Stimulated activated naive CD8-positive, alpha-beta T cell treated with anti-CD3 and anti-CD28 coated beads, Interleukin-15, amount 100 ng/mL, for 72 hours (primary cell): ENCODE results near the gene BMP8A.
"Not testable (repeated sequence)": the region's sequence is repeated elsewhere in the genome, so short reads cannot be mapped to it uniquely, and the experiment has no call there.

ENCODE experiments used
- ATAC-seq: fragments of 150-1000 bp; cut with Tn5 transposase; 2 replicates; pipeline ENCODE4 v1.10.0; 2021; ENCODE audit warnings: mild to moderate bottlenecking, moderate library complexity
- DNase-seq, 2 donors: peaks; one replicate each; pipeline ENCODE4 v3.0.0; 2021 to 2022
- H3K27ac Mint-ChIP-seq, 2 donors: one replicate each; pipeline ENCODE4 v1.8.0; 2022; ENCODE audit warnings: mild to moderate bottlenecking in 2 of 2, mixed read lengths in 2 of 2, moderate library complexity in 2 of 2
- H3K27me3 Mint-ChIP-seq: one replicate; pipeline ENCODE4 v1.8.0; 2022; ENCODE audit warnings: mixed read lengths
- H3K4me1 Mint-ChIP-seq: one replicate; pipeline ENCODE4 v1.8.0; 2022; ENCODE audit warnings: mild to moderate bottlenecking, mixed read lengths
- H3K4me3 Mint-ChIP-seq, 2 donors: one replicate each; pipeline ENCODE4 v1.8.0; 2022; ENCODE audit warnings: mild to moderate bottlenecking in 2 of 2, mixed read lengths in 2 of 2, moderate library complexity in 1 of 2
- H3K9me3 Mint-ChIP-seq, 2 donors: one replicate each; pipeline ENCODE4 v1.8.0; 2022; ENCODE audit warnings: mixed read lengths in 2 of 2

The BMP8A gene

GRCh38 chr1:39509360-39510009, 18.0 kb downstream of the BMP8A start:
- Mint-ChIP-seq H3K27me3 (peaks cover 36% of the 10 kb centered on the region), H3K27ac (peak overlapping the region in 1 of 2 donors; percentile 4), H3K4me1 (peaks cover 19% of the 10 kb centered on the region), H3K4me3 (peak overlapping the region; percentile 43 to 68), H3K9me3 (no peaks in the 10 kb centered on the region)
- ATAC-seq: peak; percentile 44
- DNase-seq: no peak

DNA sequence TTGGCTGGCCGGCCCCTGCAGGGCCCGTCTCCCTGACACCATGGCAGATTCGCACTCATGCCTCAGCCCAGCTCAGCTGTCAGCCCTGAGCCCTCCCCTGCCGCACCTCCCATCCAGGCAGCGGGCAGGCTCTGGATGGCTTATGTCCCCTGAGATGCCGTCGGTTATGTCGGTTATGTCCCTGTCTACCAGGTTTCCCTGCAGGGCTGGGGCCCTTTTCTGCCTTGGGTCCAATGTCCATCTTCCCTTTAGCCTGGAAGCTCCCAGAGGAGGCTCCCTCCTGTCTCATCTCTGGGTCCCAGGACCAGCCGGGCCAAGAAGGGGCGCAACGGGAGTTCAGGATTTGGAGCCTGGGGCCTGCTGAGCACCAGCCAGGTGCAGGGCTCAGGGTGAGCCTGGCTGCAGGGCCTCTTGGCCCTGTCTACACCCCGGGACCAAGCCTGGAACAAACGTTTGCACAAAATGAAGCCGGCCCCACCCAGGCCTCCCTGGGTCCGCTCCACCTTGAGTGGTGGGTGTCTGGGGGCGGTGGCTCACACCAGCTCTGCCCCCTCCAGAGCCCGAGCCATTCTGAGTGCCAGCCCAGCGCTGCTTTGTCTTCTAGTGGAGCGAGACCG, 19.2 kb downstream of the BMP8A start:
- H3K4me3 Mint-ChIP-seq: peak overlapping the region in 1 of 2 donors; percentile 12
- not testable (repeated sequence) for ATAC-seq, DNase-seq

GRCh38 chr1:39511477-39511876, 20.0 kb downstream of the BMP8A start:
- not testable (repeated sequence) for ATAC-seq, H3K9me3 Mint-ChIP-seq, DNase-seq, H3K4me3 Mint-ChIP-seq, H3K27ac Mint-ChIP-seq
- Mint-ChIP-seq H3K4me1 (peaks cover 25% of the 10 kb centered on the region), H3K27me3 (peaks cover 34% of the 10 kb centered on the region)

More for the DNA sequence above, 19.2 kb downstream of the BMP8A start:
- peaks cover 36% of the 10 kb centered on the region for H3K27me3 Mint-ChIP-seq
- H3K4me1 Mint-ChIP-seq: peaks cover 24% of the 10 kb centered on the region
- H3K27ac Mint-ChIP-seq, H3K9me3 Mint-ChIP-seq: not testable (repeated sequence)

GRCh38 chr1:39512234-39512847, 20.9 kb downstream of the BMP8A start:
- ATAC-seq: peak; percentile 52
- H3K9me3 Mint-ChIP-seq, H3K27ac Mint-ChIP-seq, DNase-seq, H3K4me3 Mint-ChIP-seq: not testable (repeated sequence)
- Mint-ChIP-seq H3K27me3 (peaks cover 25% of the 10 kb centered on the region), H3K4me1 (peaks cover 25% of the 10 kb centered on the region)

- peak; percentile 62 for ATAC-seq
- not testable (repeated sequence) for H3K4me3 Mint-ChIP-seq, H3K27me3 Mint-ChIP-seq
These were observed 23.3 kb downstream of the BMP8A start for GRCh38 chr1:39514710-39515124.

GRCh38 chr1:39515131-39516086, 24.0 kb downstream of the BMP8A start:
- Mint-ChIP-seq H3K27ac (peak overlapping the region in 1 of 2 donors; percentile 13), H3K4me3 (peak overlapping the region; percentile 59 to 86), H3K4me1 (peaks cover 11% of the 10 kb centered on the region)
- ATAC-seq (peak; percentile 76), DNase-seq (peak in 1 of 2 donors; percentile 56)
- not testable (repeated sequence) for H3K27me3 Mint-ChIP-seq, H3K9me3 Mint-ChIP-seq

More at GRCh38 chr1:39514710-39515124, 23.3 kb downstream of the BMP8A start:
- H3K4me1 Mint-ChIP-seq: peaks cover 14% of the 10 kb centered on the region
- not testable (repeated sequence) for H3K9me3 Mint-ChIP-seq, H3K27ac Mint-ChIP-seq
- DNase-seq: peak in 1 of 2 donors; percentile 36

DNA sequence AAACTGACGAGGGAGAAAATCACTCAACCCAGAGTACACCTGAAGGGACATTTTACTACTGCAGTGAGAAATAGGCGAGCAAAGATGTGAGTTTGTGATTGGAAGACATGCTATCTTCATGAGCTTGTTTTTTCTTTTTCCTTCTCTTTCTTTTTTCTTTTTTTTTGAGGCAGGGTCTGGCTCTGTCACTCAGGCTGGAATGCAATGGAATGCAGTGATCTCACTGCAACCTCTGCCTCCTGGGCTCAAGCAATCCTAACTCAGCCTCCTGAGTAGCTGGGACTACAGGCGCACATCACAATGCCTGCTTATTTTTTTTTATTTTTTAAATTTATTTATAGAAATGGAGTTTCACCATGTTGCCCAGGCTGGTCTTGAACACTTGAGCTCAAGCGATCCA, 25.4 kb downstream of the BMP8A start:
- H3K27me3 Mint-ChIP-seq, H3K27ac Mint-ChIP-seq, H3K4me1 Mint-ChIP-seq, ATAC-seq, H3K9me3 Mint-ChIP-seq, DNase-seq: not testable (repeated sequence)
- H3K4me3 Mint-ChIP-seq: peak overlapping the region in 1 of 2 donors; percentile 32

GRCh38 chr1:39517936-39518335, 26.5 kb downstream of the BMP8A start:
- H3K9me3 Mint-ChIP-seq, ATAC-seq, H3K27me3 Mint-ChIP-seq, H3K4me1 Mint-ChIP-seq, H3K27ac Mint-ChIP-seq, H3K4me3 Mint-ChIP-seq, DNase-seq: not testable (repeated sequence)

DNA sequence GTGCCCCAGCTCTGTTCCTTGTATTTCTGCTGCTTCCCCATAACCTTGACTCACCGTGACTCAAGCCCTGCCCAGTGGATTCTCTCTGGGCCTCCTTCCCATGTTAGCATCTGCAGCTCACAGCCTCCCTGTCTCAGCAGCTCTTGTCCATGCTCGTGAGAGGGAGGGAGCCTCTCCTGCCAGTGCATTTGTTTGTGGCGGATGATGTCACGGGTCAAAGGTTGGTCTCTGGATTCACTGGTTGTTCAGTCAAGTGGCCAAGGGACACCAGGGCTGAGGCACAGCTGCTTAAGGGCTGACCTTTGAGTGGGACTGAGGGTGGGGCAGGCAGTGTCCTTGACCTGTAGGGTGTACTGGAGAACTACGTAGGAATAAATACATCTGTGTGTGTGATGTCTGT, 27.9 kb downstream of the BMP8A start:
- not testable (repeated sequence) for H3K9me3 Mint-ChIP-seq, H3K27me3 Mint-ChIP-seq, H3K4me3 Mint-ChIP-seq, DNase-seq, H3K27ac Mint-ChIP-seq, ATAC-seq, H3K4me1 Mint-ChIP-seq

DNA sequence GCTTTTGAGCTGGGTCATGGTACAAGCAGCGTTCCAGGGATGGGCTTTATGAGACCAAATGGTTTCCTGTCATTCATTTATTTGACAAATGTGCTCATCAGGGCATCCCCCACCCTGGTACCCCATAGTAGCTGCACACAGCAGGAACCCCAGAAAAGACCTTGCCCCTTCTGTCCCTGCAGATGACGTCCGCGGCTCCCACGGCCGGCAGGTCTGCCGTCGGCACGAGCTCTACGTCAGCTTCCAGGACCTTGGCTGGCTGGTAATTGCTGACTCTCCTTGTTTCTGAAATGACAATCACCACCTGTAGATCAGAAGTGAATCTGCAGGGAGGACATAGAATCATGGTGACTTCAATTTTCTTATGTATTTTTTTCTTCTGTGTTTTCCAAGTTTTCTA, 30.8 kb downstream of the BMP8A start:
- ATAC-seq: not testable (repeated sequence)

DNA sequence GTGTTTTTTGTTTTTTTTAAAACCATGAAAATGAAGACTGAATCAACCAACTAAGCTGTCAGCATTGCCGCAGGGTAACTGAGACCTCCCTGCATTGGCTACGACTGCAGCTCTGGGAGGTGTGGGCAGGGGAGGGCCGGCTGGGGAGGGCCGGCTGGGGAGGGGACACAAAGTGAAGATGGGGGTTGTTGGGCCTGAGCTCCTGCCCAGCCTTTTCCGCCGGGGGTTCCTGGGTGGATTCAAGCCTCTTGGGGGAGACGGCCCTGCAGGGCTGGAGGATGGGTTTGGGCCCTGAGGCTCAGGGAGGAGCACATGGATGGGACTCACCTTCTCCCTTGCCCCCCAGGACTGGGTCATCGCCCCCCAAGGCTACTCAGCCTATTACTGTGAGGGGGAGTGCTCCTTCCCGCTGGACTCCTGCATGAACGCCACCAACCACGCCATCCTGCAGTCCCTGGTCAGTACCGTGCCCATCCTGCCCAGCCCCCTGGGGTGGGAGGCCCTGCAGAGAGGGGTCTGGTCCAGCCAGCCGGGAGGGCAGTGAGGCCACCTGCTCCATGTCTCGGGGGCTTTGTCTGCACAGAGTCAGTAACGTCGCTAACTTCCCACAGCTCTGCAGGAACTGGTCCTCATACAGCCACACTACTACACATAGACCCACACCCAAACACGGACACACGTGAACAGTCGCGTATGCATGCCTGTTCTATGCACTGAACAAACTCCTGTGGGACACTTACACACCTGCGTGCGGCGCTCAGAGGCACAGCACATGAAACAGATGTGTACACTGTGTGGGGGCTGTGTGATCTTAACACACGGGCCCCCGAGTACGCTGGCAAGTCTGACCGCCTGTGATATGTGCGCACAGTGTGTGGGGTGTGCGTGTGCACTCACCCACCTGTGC, 31.5 kb downstream of the BMP8A start:
- peaks cover 26% of the 10 kb centered on the region for H3K4me1 Mint-ChIP-seq
- no peak for ATAC-seq
- H3K4me3 Mint-ChIP-seq: no peak overlapping the region
- no peak for DNase-seq
- H3K27me3 Mint-ChIP-seq: no peaks in the 10 kb centered on the region
- H3K9me3 Mint-ChIP-seq: no peaks in the 10 kb centered on the region
- no peak overlapping the region for H3K27ac Mint-ChIP-seq

More for the DNA sequence above, 30.8 kb downstream of the BMP8A start:
- H3K27me3 Mint-ChIP-seq, H3K4me3 Mint-ChIP-seq, H3K9me3 Mint-ChIP-seq, H3K27ac Mint-ChIP-seq, DNase-seq: not testable (repeated sequence)
- H3K4me1 Mint-ChIP-seq: peaks cover 26% of the 10 kb centered on the region

DNA sequence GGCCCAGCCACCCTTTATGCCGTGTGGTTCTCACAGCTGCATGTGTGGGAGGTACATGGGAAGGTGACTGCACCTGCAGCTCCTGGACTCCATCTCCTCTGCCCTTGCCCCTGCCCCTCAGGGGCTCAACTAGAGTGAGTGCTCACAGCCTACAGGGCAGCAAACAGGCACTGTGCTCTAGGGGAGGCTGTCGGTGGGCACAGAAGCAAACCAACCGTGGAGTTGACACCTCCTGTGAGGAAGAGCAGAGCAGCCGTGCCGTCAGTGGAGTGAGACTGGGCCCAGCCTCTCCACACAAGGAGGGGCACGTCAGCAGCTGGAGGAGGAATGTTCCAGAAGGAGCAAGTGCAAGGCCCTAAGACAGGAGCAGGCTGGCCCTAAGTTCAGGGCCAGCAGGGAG, 32.7 kb downstream of the BMP8A start:
- Mint-ChIP-seq H3K27ac (peak overlapping the region in 1 of 2 donors; percentile 50), H3K4me1 (peaks cover 26% of the 10 kb centered on the region), H3K9me3 (no peaks in the 10 kb centered on the region), H3K4me3 (no peak overlapping the region), H3K27me3 (no peaks in the 10 kb centered on the region)
- ATAC-seq (no peak), DNase-seq (no peak)

GRCh38 chr1:39524591-39525365, 33.3 kb downstream of the BMP8A start:
- H3K4me3 Mint-ChIP-seq: no peak overlapping the region
- H3K27ac Mint-ChIP-seq: peak overlapping the region; percentile 74 to 94
- peaks cover 26% of the 10 kb centered on the region for H3K4me1 Mint-ChIP-seq
- H3K9me3 Mint-ChIP-seq: no peaks in the 10 kb centered on the region
- ATAC-seq: no peak
- DNase-seq: no peak
- H3K27me3 Mint-ChIP-seq: no peaks in the 10 kb centered on the region
